MCF 10A (cell line): ENCODE data around the gene MAB21L1. TPM values are rescaled to one million over a fixed set of nuclear protein-coding genes. Genes with fewer than 3 reads are reported as not detected.

Source experiments
- BruUV-seq: library from RNA; stranded (reverse); fragments of 400-500 nt; replicated peaks from 2 replicates; lab custom pipeline; 2021; lab: Mats Ljungman, UMichigan
- CTCF ChIA-PET: fragments of 300-600 bp; sonication (Branson Sonifier 250); formaldehyde crosslinking; extraction: SDS; loops from one replicate; lab custom pipeline; 2021; ENCODE audit warnings: antibody characterized with exemption, inconsistent platforms; lab: Yijun Ruan, JAX
- POLR2A ChIA-PET: fragments of 300-600, 350-650 bp; sonication (Branson Sonifier 250); formaldehyde crosslinking; extraction: SDS; loops from one replicate; lab custom pipeline; 2020; ENCODE audit warnings: antibody characterized with exemption, inconsistent platforms; lab: Yijun Ruan, JAX
- DNase-seq: peaks from one replicate; pipeline ENCODE4 v3.0.0-alpha.2; 2018; ENCODE audit not compliant: unreplicated experiment
- H3K27ac Mint-ChIP-seq: one replicate; pipeline ENCODE4 v1.8.0; 2022; ENCODE audit warnings: mild to moderate bottlenecking, low read depth, mixed read lengths; ENCODE audit not compliant: unreplicated experiment
- H3K27me3 Mint-ChIP-seq: one replicate; pipeline ENCODE4 v1.8.0; 2022; ENCODE audit warnings: mixed read lengths; ENCODE audit not compliant: insufficient read depth, unreplicated experiment
- H3K36me3 Mint-ChIP-seq: one replicate; pipeline ENCODE4 v1.8.0; 2022; ENCODE audit warnings: mild to moderate bottlenecking, moderate library complexity, mixed read lengths; ENCODE audit not compliant: insufficient read depth, unreplicated experiment
- H3K4me1 Mint-ChIP-seq: one replicate; pipeline ENCODE4 v1.8.0; 2022; ENCODE audit warnings: mixed read lengths; ENCODE audit not compliant: insufficient read depth, unreplicated experiment
- H3K4me3 Mint-ChIP-seq: one replicate; pipeline ENCODE4 v1.8.0; 2022; ENCODE audit warnings: mild to moderate bottlenecking, moderate library complexity, mixed read lengths; ENCODE audit not compliant: unreplicated experiment
- H3K9me3 Mint-ChIP-seq: one replicate; pipeline ENCODE4 v1.8.0; 2022; ENCODE audit warnings: mixed read lengths; ENCODE audit not compliant: unreplicated experiment
- CTCF ChIP-seq: fragments of 200-600 bp; IDR thresholded peaks from one replicate; pipeline ENCODE4 v1.8.0; 2022; ENCODE audit warnings: antibody characterized with exemption, mild to moderate bottlenecking; ENCODE audit not compliant: unreplicated experiment
- intact Hi-C: fragments of 100-400 bp; cut with micrococcal nuclease; formaldehyde crosslinking; loops from 2 replicates; pipeline ENCODE4 v1.14.1; 2022
- total RNA-seq: library from RNA; stranded (reverse); gene quantifications from 2 replicates; pipeline ENCODE4 v1.2.3, GENCODE V29; 2022

MAB21L1 gene
- total RNA-seq, 1 experiment from 2014 or later: not detected

GRCh38 chr13:35448465-35448864, 28.0 kb downstream of the MAB21L1 start:
- Mint-ChIP-seq H3K4me3 (no peak overlapping the region), H3K27ac (no peak overlapping the region), H3K36me3 (no peaks in the 10 kb centered on the region), H3K9me3 (no peaks in the 10 kb centered on the region), H3K4me1 (no peaks in the 10 kb centered on the region), H3K27me3 (no peaks in the 10 kb centered on the region)
- TF ChIP-seq CTCF: no peak
- BruUV-seq: no TSS peak
- ChIA-PET POLR2A (no interaction called here), CTCF (interaction anchor here (1.2 kb wide), 1 partner anchor 10 kb away, joined by 7 read pairs; no protein-coding TSS in a partner anchor)
- no peak for DNase-seq
- intact Hi-C loops: no loop called here
